Gastroesophageal sphincter (tissue), 3 donors: ENCODE results near the gene CPT1B.

Experiments
- CTCF ChIP-seq, 4 experiments: fragments of 200-600 bp in 2 of 4; fragments of 450-650 bp in 2 of 4; sonication (generic) in 1 of 4; IDR thresholded peaks; one replicate each; pipeline ENCODE4 v1.5.1; 2017 to 2019; ENCODE audit warnings: antibody characterized with exemption in 4 of 4, mild to moderate bottlenecking in 2 of 4, moderate library complexity in 2 of 4
- POLR2AphosphoS5 ChIP-seq: sonication (generic); formaldehyde crosslinking; IDR thresholded peaks from one replicate; pipeline ENCODE4 v1.6.1; 2017; ENCODE audit warnings: antibody characterized with exemption

GRCh38 chr22:50537765-50538164 is 40.5 kb downstream of the CPT1B start:
- TF ChIP-seq POLR2AphosphoS5 (no peak), CTCF (IDR thresholded peaks at IDR 0.05) (no peak)
